Measurements from ENCODE around the gene MACROH2A2. TPM values are rescaled to one million over a fixed set of nuclear protein-coding genes. Genes with fewer than 3 reads are reported as not detected.

MACROH2A2 gene
- total RNA-seq (10.7 TPM), polyA plus RNA-seq (12.9 TPM)
- long read RNA-seq, donor 1: 0 reads
- long read RNA-seq, donor 2: 0 reads
- long read RNA-seq, donor 3, partial matches to known transcripts: 0 of 4 reads
- long read RNA-seq, donor 3, other reads (novel, unspliced or antisense): 0 of 4 reads
- long read RNA-seq, donor 4, partial matches to known transcripts: 0 of 4 reads
- long read RNA-seq, donor 4, other reads (novel, unspliced or antisense): 0 of 4 reads
- long read RNA-seq, donor 5, transcript H2AFY2-201 (9 exons, 1,980 nt): major isoform, 11 of 28 reads
- long read RNA-seq, donor 5, partial matches to known transcripts: 12 of 28 reads
- long read RNA-seq, donor 5, other reads (novel, unspliced or antisense): 5 of 28 reads
- long read RNA-seq, donor 6, partial matches to known transcripts: 0 of 2 reads
- long read RNA-seq, donor 6, other reads (novel, unspliced or antisense): 0 of 2 reads
- long read RNA-seq, donor 7, transcript H2AFY2-201 (9 exons, 1,980 nt): major isoform, 5 of 5 reads
- long read RNA-seq, donor 7, partial matches to known transcripts: 0 of 5 reads
- long read RNA-seq, donor 7, other reads (novel, unspliced or antisense): 0 of 5 reads
- long read RNA-seq, donor 8, partial matches to known transcripts: 0 of 2 reads
- long read RNA-seq, donor 8, other reads (novel, unspliced or antisense): 0 of 2 reads
- long read RNA-seq, donor 9, partial matches to known transcripts: 0 of 3 reads
- long read RNA-seq, donor 9, other reads (novel, unspliced or antisense): 0 of 3 reads
- long read RNA-seq, donor 10, partial matches to known transcripts: 0 of 2 reads
- long read RNA-seq, donor 10, other reads (novel, unspliced or antisense): 0 of 2 reads

GRCh38 chr10:70052462-70053217 is at the start of gene MACROH2A2:
Gene MACROH2A2, plus strand, starts transcription at chr10:70052846. Its CDS starts 22,813 bp downstream, at chr10:70075659.
- Histone ChIP-seq H3K4me3 (ENCODE audit: low read length in 2 of 2) (peak within 1 kb of the TSS; percentile 45), H3K27me3 (ENCODE audit: control insufficient read depth in 2 of 2, insufficient read depth in 1 of 2, low read length in 1 of 2) (peaks cover 47 to 65% of the 10 kb centered on the region in 2 donors), H3K36me3 (ENCODE audit: control insufficient read depth in 2 of 2, insufficient read depth in 2 of 2, low read length in 1 of 2) (no peaks in the 10 kb centered on the region), H3K4me1 (ENCODE audit: control insufficient read depth in 2 of 2, insufficient read depth in 2 of 2, low read length in 2 of 2) (peaks cover 0 to 3% of the 10 kb centered on the region in 2 donors), H3K27ac (ENCODE audit: low read depth in 1 of 2, low read length in 1 of 2) (peak within 1 kb of the TSS in 1 of 2 donors; percentile 52), H3K9me3 (ENCODE audit: control insufficient read depth in 2 of 2, insufficient read depth in 1 of 2, low read length in 1 of 2) (no peaks in the 10 kb centered on the region)
- WGBS: 2% methylated on average over 58 of the region's 58 CpGs
- DNase-seq (ENCODE audit: low read depth in 6 of 9, low spot score in 9 of 9): peak in 1 of 9 donors; percentile 27

- peaks cover 0 to 3% of the 10 kb centered on the region in 2 donors for H3K27me3 ChIP-seq (ENCODE audit: control insufficient read depth in 2 of 2, insufficient read depth in 1 of 2, low read length in 1 of 2)
- no peaks in the 10 kb centered on the region for H3K9me3 ChIP-seq (ENCODE audit: control insufficient read depth in 2 of 2, insufficient read depth in 1 of 2, low read length in 1 of 2)
- H3K36me3 ChIP-seq (ENCODE audit: control insufficient read depth in 2 of 2, insufficient read depth in 2 of 2, low read length in 1 of 2): no peaks in the 10 kb centered on the region
- H3K4me3 ChIP-seq (ENCODE audit: low read length in 2 of 2): no peak overlapping the region
- no peak for DNase-seq (ENCODE audit: low read depth in 6 of 9, low spot score in 9 of 9)
- WGBS: 90% methylated on average over 9 of the region's 9 CpGs
- no peak overlapping the region for H3K27ac ChIP-seq (ENCODE audit: low read depth in 1 of 2, low read length in 1 of 2)
- H3K4me1 ChIP-seq (ENCODE audit: control insufficient read depth in 2 of 2, insufficient read depth in 2 of 2, low read length in 2 of 2): no peaks in the 10 kb centered on the region
Observed at GRCh38 chr10:70007116-70007820, 45.4 kb upstream of the MACROH2A2 start.

DNA sequence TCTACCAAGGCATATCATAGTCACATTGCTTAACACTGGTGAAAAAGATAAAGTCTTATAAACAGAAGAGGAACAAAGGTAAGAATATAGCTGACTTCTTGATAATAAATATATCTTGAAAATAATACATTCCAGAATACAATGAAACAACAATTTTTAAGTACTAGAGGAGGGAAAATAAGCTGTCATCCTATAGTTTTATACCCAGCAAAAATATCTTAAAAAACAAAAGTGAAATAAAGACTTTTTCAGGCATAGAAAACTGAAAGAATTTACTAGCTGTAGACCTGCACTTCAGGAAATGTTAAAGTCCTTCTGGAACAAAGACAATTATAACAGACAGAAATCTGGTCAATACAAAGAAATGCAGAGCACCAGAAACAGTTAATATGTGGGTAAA is 21.4 kb upstream of the MACROH2A2 start:
- Histone ChIP-seq H3K4me3 (ENCODE audit: low read length in 2 of 2) (no peak overlapping the region), H3K9me3 (ENCODE audit: control insufficient read depth in 2 of 2, insufficient read depth in 1 of 2, low read length in 1 of 2) (no peaks in the 10 kb centered on the region), H3K36me3 (ENCODE audit: control insufficient read depth in 2 of 2, insufficient read depth in 2 of 2, low read length in 1 of 2) (no peaks in the 10 kb centered on the region), H3K4me1 (ENCODE audit: control insufficient read depth in 2 of 2, insufficient read depth in 2 of 2, low read length in 2 of 2) (no peaks in the 10 kb centered on the region), H3K27me3 (ENCODE audit: control insufficient read depth in 2 of 2, insufficient read depth in 1 of 2, low read length in 1 of 2) (peaks cover 0 to 2% of the 10 kb centered on the region in 2 donors), H3K27ac (ENCODE audit: low read depth in 1 of 2, low read length in 1 of 2) (no peak overlapping the region)
- no peak for DNase-seq (ENCODE audit: low read depth in 6 of 9, low spot score in 9 of 9)

DNA sequence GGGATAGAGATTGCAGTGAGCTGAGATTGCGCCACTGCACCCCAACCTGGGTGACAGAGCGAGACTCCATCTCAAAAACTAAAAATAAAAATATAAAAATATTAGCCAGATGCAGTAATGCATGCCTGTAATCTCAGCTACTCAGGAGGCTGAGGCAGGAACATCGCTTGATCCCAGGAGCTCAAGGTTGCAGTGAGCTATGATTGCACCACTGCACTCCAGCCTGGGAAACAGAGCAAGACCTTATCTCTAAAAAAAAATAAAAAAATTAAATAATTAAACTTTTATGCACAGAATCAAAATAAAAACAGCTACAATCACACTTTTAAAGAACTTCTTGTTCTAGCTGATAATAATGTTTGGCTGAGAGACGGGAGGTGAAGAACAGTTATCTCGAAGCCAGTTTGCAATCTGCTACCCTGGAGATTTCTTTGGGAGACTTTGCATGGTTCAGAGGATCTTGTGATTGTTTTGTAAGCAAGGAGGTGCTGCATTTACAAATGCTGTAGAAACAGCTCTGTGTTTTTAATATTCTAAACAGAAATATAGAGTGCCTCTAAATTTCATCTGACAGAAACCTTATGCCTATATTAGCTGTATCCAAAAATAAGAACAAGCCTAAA is 19.9 kb upstream of the MACROH2A2 start:
- Histone ChIP-seq H3K9me3 (ENCODE audit: control insufficient read depth in 2 of 2, insufficient read depth in 1 of 2, low read length in 1 of 2) (no peaks in the 10 kb centered on the region), H3K4me3 (ENCODE audit: low read length in 2 of 2) (no peak overlapping the region), H3K27ac (ENCODE audit: low read depth in 1 of 2, low read length in 1 of 2) (no peak overlapping the region), H3K36me3 (ENCODE audit: control insufficient read depth in 2 of 2, insufficient read depth in 2 of 2, low read length in 1 of 2) (no peaks in the 10 kb centered on the region), H3K27me3 (ENCODE audit: control insufficient read depth in 2 of 2, insufficient read depth in 1 of 2, low read length in 1 of 2) (peaks cover 0 to 2% of the 10 kb centered on the region in 2 donors), H3K4me1 (ENCODE audit: control insufficient read depth in 2 of 2, insufficient read depth in 2 of 2, low read length in 2 of 2) (no peaks in the 10 kb centered on the region)
- 95% methylated on average over 5 of the region's 5 CpGs for WGBS
- no peak for DNase-seq (ENCODE audit: low read depth in 6 of 9, low spot score in 9 of 9)

- H3K9me3 ChIP-seq (ENCODE audit: control insufficient read depth in 2 of 2, insufficient read depth in 1 of 2, low read length in 1 of 2): no peaks in the 10 kb centered on the region
- no peak overlapping the region for H3K4me3 ChIP-seq (ENCODE audit: low read length in 2 of 2)
- no peaks in the 10 kb centered on the region for H3K36me3 ChIP-seq (ENCODE audit: control insufficient read depth in 2 of 2, insufficient read depth in 2 of 2, low read length in 1 of 2)
- DNase-seq (ENCODE audit: low read depth in 6 of 9, low spot score in 9 of 9): no peak
- no peak overlapping the region for H3K27ac ChIP-seq (ENCODE audit: low read depth in 1 of 2, low read length in 1 of 2)
- peaks cover 0 to 2% of the 10 kb centered on the region in 2 donors for H3K27me3 ChIP-seq (ENCODE audit: control insufficient read depth in 2 of 2, insufficient read depth in 1 of 2, low read length in 1 of 2)
- 36% methylated on average over 4 of the region's 4 CpGs for WGBS
- H3K4me1 ChIP-seq (ENCODE audit: control insufficient read depth in 2 of 2, insufficient read depth in 2 of 2, low read length in 2 of 2): no peaks in the 10 kb centered on the region
Observed at GRCh38 chr10:70034232-70034631, 18.4 kb upstream of the MACROH2A2 start.

DNA sequence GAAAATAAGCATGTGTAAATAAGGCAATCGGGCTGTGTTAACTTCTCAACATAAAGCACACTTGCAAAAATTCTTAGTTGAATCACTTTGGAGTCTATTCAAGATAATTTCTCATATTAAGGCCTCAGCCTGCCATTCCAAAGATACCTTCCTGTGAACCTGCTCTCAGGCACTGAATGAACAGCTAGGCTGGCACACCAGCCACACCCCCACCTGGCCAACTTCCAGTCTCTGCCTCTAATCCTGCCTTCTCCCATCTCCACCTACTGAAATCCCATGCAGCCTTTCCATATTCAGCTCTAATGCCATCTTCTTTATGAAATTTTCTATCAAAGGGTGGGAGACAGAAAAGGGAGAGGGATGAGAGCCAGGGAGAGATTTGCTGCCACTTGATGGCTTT is 17.1 kb upstream of the MACROH2A2 start:
- H3K27ac ChIP-seq (ENCODE audit: low read depth in 1 of 2, low read length in 1 of 2): no peak overlapping the region
- no peaks in the 10 kb centered on the region for H3K4me1 ChIP-seq (ENCODE audit: control insufficient read depth in 2 of 2, insufficient read depth in 2 of 2, low read length in 2 of 2)
- DNase-seq (ENCODE audit: low read depth in 6 of 9, low spot score in 9 of 9): no peak
- WGBS: 99% methylated on average over 1 of the region's 1 CpG
- H3K4me3 ChIP-seq (ENCODE audit: low read length in 2 of 2): no peak overlapping the region
- H3K9me3 ChIP-seq (ENCODE audit: control insufficient read depth in 2 of 2, insufficient read depth in 1 of 2, low read length in 1 of 2): no peaks in the 10 kb centered on the region
- H3K27me3 ChIP-seq (ENCODE audit: control insufficient read depth in 2 of 2, insufficient read depth in 1 of 2, low read length in 1 of 2): peaks cover 0 to 2% of the 10 kb centered on the region in 2 donors
- H3K36me3 ChIP-seq (ENCODE audit: control insufficient read depth in 2 of 2, insufficient read depth in 2 of 2, low read length in 1 of 2): no peaks in the 10 kb centered on the region

GRCh38 chr10:70038923-70039322 is 13.7 kb upstream of the MACROH2A2 start:
- Histone ChIP-seq H3K27me3 (ENCODE audit: control insufficient read depth in 2 of 2, insufficient read depth in 1 of 2, low read length in 1 of 2) (peaks cover 0 to 4% of the 10 kb centered on the region in 2 donors), H3K4me3 (ENCODE audit: low read length in 2 of 2) (no peak overlapping the region), H3K36me3 (ENCODE audit: control insufficient read depth in 2 of 2, insufficient read depth in 2 of 2, low read length in 1 of 2) (no peaks in the 10 kb centered on the region), H3K4me1 (ENCODE audit: control insufficient read depth in 2 of 2, insufficient read depth in 2 of 2, low read length in 2 of 2) (no peaks in the 10 kb centered on the region), H3K9me3 (ENCODE audit: control insufficient read depth in 2 of 2, insufficient read depth in 1 of 2, low read length in 1 of 2) (peaks cover 0 to 7% of the 10 kb centered on the region in 2 donors), H3K27ac (ENCODE audit: low read depth in 1 of 2, low read length in 1 of 2) (no peak overlapping the region)
- DNase-seq (ENCODE audit: low read depth in 6 of 9, low spot score in 9 of 9): no peak

- no peak overlapping the region for H3K27ac ChIP-seq (ENCODE audit: low read depth in 1 of 2, low read length in 1 of 2)
- no peaks in the 10 kb centered on the region for H3K36me3 ChIP-seq (ENCODE audit: control insufficient read depth in 2 of 2, insufficient read depth in 2 of 2, low read length in 1 of 2)
- H3K27me3 ChIP-seq (ENCODE audit: control insufficient read depth in 2 of 2, insufficient read depth in 1 of 2, low read length in 1 of 2): peaks cover 0 to 2% of the 10 kb centered on the region in 2 donors
- peaks cover 0 to 7% of the 10 kb centered on the region in 2 donors for H3K9me3 ChIP-seq (ENCODE audit: control insufficient read depth in 2 of 2, insufficient read depth in 1 of 2, low read length in 1 of 2)
- H3K4me3 ChIP-seq (ENCODE audit: low read length in 2 of 2): no peak overlapping the region
- DNase-seq (ENCODE audit: low read depth in 6 of 9, low spot score in 9 of 9): no peak
- no peaks in the 10 kb centered on the region for H3K4me1 ChIP-seq (ENCODE audit: control insufficient read depth in 2 of 2, insufficient read depth in 2 of 2, low read length in 2 of 2)
- 95% methylated on average over 2 of the region's 2 CpGs for WGBS
Observed at GRCh38 chr10:70041016-70041415, 11.6 kb upstream of the MACROH2A2 start.
